ENCODE results near the gene EML2. TPM values are rescaled to one million over a fixed set of nuclear protein-coding genes. Genes with fewer than 3 reads are reported as not detected.
A peak's percentile ranks its signal among the peaks of the same experiment; 100 is the strongest.
"Not testable (repeated sequence)": the region's sequence is repeated elsewhere in the genome, so short reads cannot be mapped to it uniquely, and the experiment has no call there.

EML2 gene
- total and polyA plus RNA-seq, 2 experiments from 2014 or later, result 13.9 to 17.0 TPM

- Histone ChIP-seq H3K4me3 (no peak overlapping the region), H3K79me2 (no peaks in the 10 kb centered on the region), H3K27me3 (no peaks in the 10 kb centered on the region), H3K9me2 (replicated peaks; ENCODE audit: insufficient read depth) (no peaks in the 10 kb centered on the region), H2AFZ (no peak overlapping the region), H3K4me1 (ENCODE audit: insufficient read depth) (no peaks in the 10 kb centered on the region), H3K9me3 (ENCODE audit: low read depth) (no peaks in the 10 kb centered on the region), H3K36me3 (replicated peaks; ENCODE audit: insufficient read depth, low read depth) (no peaks in the 10 kb centered on the region), H3K4me2 (no peak overlapping the region), H3K27ac (peak overlapping the region; percentile 7), H4K20me1 (ENCODE audit: insufficient read depth, poor library complexity, severe bottlenecking) (no peaks in the 10 kb centered on the region)
- WGBS (ENCODE audit: low lambda C conversion rate, missing lambda C conversion rate), result 52% methylated on average over 18 of the region's 37 CpGs
- no peak for TF ChIP-seq EZH2 (IDR thresholded peaks at IDR 0.05; ENCODE audit: borderline replicate concordance)
- TF ChIP-seq CTCF (IDR thresholded peaks at IDR 0.05; ENCODE audit: poor library complexity), result no peak
- no peak for TF ChIP-seq EZH2phosphoT487 (IDR thresholded peaks at IDR 0.05; ENCODE audit: low read depth, severe bottlenecking, unreplicated experiment)
- peak; percentile 92 for DNase-seq (ENCODE audit: low spot score)
These were observed 23.1 kb downstream of the EML2 start for GRCh38 chr19:45615795-45616703.

GRCh38 chr19:45615056-45615455 lies 24.1 kb downstream of the EML2 start:
- peak overlapping the region; percentile 83 for H3K27ac ChIP-seq
- H3K36me3 ChIP-seq (replicated peaks; ENCODE audit: insufficient read depth, low read depth); H3K4me3 ChIP-seq; H3K4me1 ChIP-seq (ENCODE audit: insufficient read depth); DNase-seq (ENCODE audit: low spot score); H2AFZ ChIP-seq; H3K79me2 ChIP-seq; H3K4me2 ChIP-seq; H3K27me3 ChIP-seq; H3K9me2 ChIP-seq (replicated peaks; ENCODE audit: insufficient read depth); H3K9me3 ChIP-seq (ENCODE audit: low read depth); H4K20me1 ChIP-seq (ENCODE audit: insufficient read depth, poor library complexity, severe bottlenecking): not testable (repeated sequence)
- WGBS (ENCODE audit: low lambda C conversion rate, missing lambda C conversion rate), result 95% methylated on average over 9 of the region's 9 CpGs

- no peaks in the 10 kb centered on the region for H3K9me2 ChIP-seq (replicated peaks; ENCODE audit: insufficient read depth)
- peak; percentile 83 for DNase-seq (ENCODE audit: low spot score)
- H4K20me1 ChIP-seq (ENCODE audit: insufficient read depth, poor library complexity, severe bottlenecking), result no peaks in the 10 kb centered on the region
- no peaks in the 10 kb centered on the region for H3K27me3 ChIP-seq
- peak overlapping the region; percentile 83 for H3K27ac ChIP-seq
- 77% methylated on average over 10 of the region's 10 CpGs for WGBS (ENCODE audit: low lambda C conversion rate, missing lambda C conversion rate)
- no peak for TF ChIP-seq EZH2 (IDR thresholded peaks at IDR 0.05; ENCODE audit: borderline replicate concordance)
- TF ChIP-seq CTCF (IDR thresholded peaks at IDR 0.05; ENCODE audit: poor library complexity), result no peak
- no peak for TF ChIP-seq EZH2phosphoT487 (IDR thresholded peaks at IDR 0.05; ENCODE audit: low read depth, severe bottlenecking, unreplicated experiment)
- no peaks in the 10 kb centered on the region for H3K79me2 ChIP-seq
- H3K4me1 ChIP-seq (ENCODE audit: insufficient read depth), result no peaks in the 10 kb centered on the region
- no peaks in the 10 kb centered on the region for H3K36me3 ChIP-seq (replicated peaks; ENCODE audit: insufficient read depth, low read depth)
- H2AFZ ChIP-seq, result no peak overlapping the region
- H3K4me3 ChIP-seq, result no peak overlapping the region
- H3K9me3 ChIP-seq (ENCODE audit: low read depth), result no peaks in the 10 kb centered on the region
- H3K4me2 ChIP-seq, result peak overlapping the region; percentile 45
These were observed 25.1 kb downstream of the EML2 start for GRCh38 chr19:45613926-45614725.

GRCh38 chr19:45608948-45609347 lies 30.2 kb downstream of the EML2 start:
- WGBS (ENCODE audit: low lambda C conversion rate, missing lambda C conversion rate), result 98% methylated on average over 6 of the region's 6 CpGs
- H3K4me2 ChIP-seq, result no peak overlapping the region
- no peak overlapping the region for H2AFZ ChIP-seq

More at GRCh38 chr19:45608948-45609347, 30.2 kb downstream of the EML2 start:
- DNase-seq (ENCODE audit: low spot score), result no peak
- Histone ChIP-seq H3K79me2 (no peaks in the 10 kb centered on the region), H4K20me1 (ENCODE audit: insufficient read depth, poor library complexity, severe bottlenecking) (no peaks in the 10 kb centered on the region), H3K9me3 (ENCODE audit: low read depth) (no peaks in the 10 kb centered on the region), H3K27ac (no peak overlapping the region), H3K36me3 (replicated peaks; ENCODE audit: insufficient read depth, low read depth) (no peaks in the 10 kb centered on the region), H3K4me3 (no peak overlapping the region), H3K4me1 (ENCODE audit: insufficient read depth) (peaks cover 4% of the 10 kb centered on the region), H3K27me3 (no peaks in the 10 kb centered on the region), H3K9me2 (replicated peaks; ENCODE audit: insufficient read depth) (no peaks in the 10 kb centered on the region)
- TF ChIP-seq EZH2 (IDR thresholded peaks at IDR 0.05; ENCODE audit: borderline replicate concordance), result no peak

Measured in hepatocyte (in vitro differentiated cells).